Caco-2 (cell line): ENCODE data around the gene TEX264. TPM values are rescaled to one million over a fixed set of nuclear protein-coding genes. Genes with fewer than 3 reads are reported as not detected.
A peak's percentile ranks its signal among the peaks of the same experiment; 100 is the strongest.

ENCODE experiments used
- BruUV-seq: library from RNA; stranded (reverse); fragments of 400-500 nt; replicated peaks from 2 replicates; lab custom pipeline; 2021; lab: Mats Ljungman, UMichigan
- CTCF ChIA-PET: fragments of 300-600 bp; sonication (Branson Sonifier 250); formaldehyde crosslinking; loops from one replicate; lab custom pipeline; 2022; ENCODE audit warnings: antibody characterized with exemption; lab: Charles Lee
- POLR2A ChIA-PET: fragments of 300-600 bp; sonication (Branson Sonifier 250); formaldehyde crosslinking; loops from one replicate; lab custom pipeline; 2022; ENCODE audit warnings: antibody characterized with exemption; lab: Charles Lee
- DNase-seq, 2 experiments: peaks; one replicate each; pipeline versions ENCODE4 v3.0.0 to v3.0.0-alpha.2; 2020 to 2022
- H3K27me3 ChIP-seq: replicated peaks from 2 replicates; pipeline ENCODE4 v1.6.0; 2011; ENCODE audit warnings: low read length; ENCODE audit not compliant: control insufficient read depth, insufficient read depth
- H3K36me3 ChIP-seq: 2 replicates; pipeline ENCODE4 v1.5.1; 2011; ENCODE audit warnings: low read length; ENCODE audit not compliant: control insufficient read depth, insufficient read depth
- H3K4me1 ChIP-seq: fragments of 250-450 bp; sonication (Bioruptor Pico); 2 replicates; pipeline ENCODE4 v1.5.1; 2020; ENCODE audit warnings: mild to moderate bottlenecking
- H3K4me3 ChIP-seq: 2 replicates; pipeline ENCODE4 v1.5.1; 2011; ENCODE audit warnings: low read depth, mild to moderate bottlenecking, control low read depth, low read length
- H3K9me3 ChIP-seq: fragments of 250-450 bp; sonication (Bioruptor Pico); 2 replicates; pipeline ENCODE4 v1.5.1; 2020; ENCODE audit warnings: mild to moderate bottlenecking, moderate library complexity
- H3K27ac Mint-ChIP-seq: one replicate; pipeline ENCODE4 v1.8.0; 2022; ENCODE audit warnings: mixed read lengths; ENCODE audit not compliant: unreplicated experiment
- H3K27me3 Mint-ChIP-seq: one replicate; pipeline ENCODE4 v1.8.0; 2022; ENCODE audit warnings: mixed read lengths; ENCODE audit not compliant: insufficient read depth, unreplicated experiment
- H3K36me3 Mint-ChIP-seq: one replicate; pipeline ENCODE4 v1.8.0; 2022; ENCODE audit warnings: mild to moderate bottlenecking, mixed read lengths; ENCODE audit not compliant: insufficient read depth, unreplicated experiment
- H3K4me1 Mint-ChIP-seq: one replicate; pipeline ENCODE4 v1.8.0; 2022; ENCODE audit warnings: low read depth, mixed read lengths; ENCODE audit not compliant: unreplicated experiment
- H3K4me3 Mint-ChIP-seq: one replicate; pipeline ENCODE4 v1.8.0; 2022; ENCODE audit warnings: mild to moderate bottlenecking, moderate library complexity, mixed read lengths; ENCODE audit not compliant: unreplicated experiment
- H3K9me3 Mint-ChIP-seq: one replicate; pipeline ENCODE4 v1.8.0; 2022; ENCODE audit warnings: mixed read lengths; ENCODE audit not compliant: unreplicated experiment
- intact Hi-C: fragments of 100-400 bp; cut with micrococcal nuclease; formaldehyde crosslinking; loops from one replicate; pipeline ENCODE4 v1.10.0; 2022; ENCODE audit not compliant: unreplicated experiment
- total RNA-seq: library from RNA; stranded (reverse); gene quantifications from 2 replicates; pipeline ENCODE4 v1.2.3, GENCODE V29; 2022
- TF ChIP-seq, protein P1 (sequence below), 2 experiments: fragments of 200-600 bp in 1 of 2; IDR thresholded peaks; 1 replicate in 1 of 2; 2 replicates in 1 of 2; pipeline versions ENCODE4 v1.5.1 to v1.8.0; 2011 to 2022; ENCODE audit warnings: antibody characterized with exemption in 1 of 2, control low read depth in 1 of 2, inconsistent platforms in 1 of 2, low read depth in 1 of 2, low read length in 1 of 2, mild to moderate bottlenecking in 1 of 2, moderate library complexity in 1 of 2; ENCODE audit not compliant: insufficient read depth in 1 of 2, severe bottlenecking in 1 of 2, unreplicated experiment in 1 of 2

Gene TEX264
- total RNA-seq, 1 experiment from 2014 or later: 37.9 TPM

GRCh38 chr3:51712511-51712931 lies 41.5 kb downstream of the TEX264 start:
- Histone ChIP-seq H3K9me3 (no peaks in the 10 kb centered on the region), H3K4me1 (no peaks in the 10 kb centered on the region), H3K4me3 (no peak overlapping the region), H3K27me3 (peaks cover 2% of the 10 kb centered on the region), H3K36me3 (no peaks in the 10 kb centered on the region)
- peaks cover 30% of the 10 kb centered on the region for H3K27me3 Mint-ChIP-seq
- no peak overlapping the region for H3K27ac Mint-ChIP-seq
- CTCF ChIA-PET: interaction anchor here (0.7 kb wide), 1 partner anchor 32 kb away, joined by 3 read pairs; no protein-coding TSS in a partner anchor
- no TSS peak for BruUV-seq
- TF ChIP-seq, protein P1, sequence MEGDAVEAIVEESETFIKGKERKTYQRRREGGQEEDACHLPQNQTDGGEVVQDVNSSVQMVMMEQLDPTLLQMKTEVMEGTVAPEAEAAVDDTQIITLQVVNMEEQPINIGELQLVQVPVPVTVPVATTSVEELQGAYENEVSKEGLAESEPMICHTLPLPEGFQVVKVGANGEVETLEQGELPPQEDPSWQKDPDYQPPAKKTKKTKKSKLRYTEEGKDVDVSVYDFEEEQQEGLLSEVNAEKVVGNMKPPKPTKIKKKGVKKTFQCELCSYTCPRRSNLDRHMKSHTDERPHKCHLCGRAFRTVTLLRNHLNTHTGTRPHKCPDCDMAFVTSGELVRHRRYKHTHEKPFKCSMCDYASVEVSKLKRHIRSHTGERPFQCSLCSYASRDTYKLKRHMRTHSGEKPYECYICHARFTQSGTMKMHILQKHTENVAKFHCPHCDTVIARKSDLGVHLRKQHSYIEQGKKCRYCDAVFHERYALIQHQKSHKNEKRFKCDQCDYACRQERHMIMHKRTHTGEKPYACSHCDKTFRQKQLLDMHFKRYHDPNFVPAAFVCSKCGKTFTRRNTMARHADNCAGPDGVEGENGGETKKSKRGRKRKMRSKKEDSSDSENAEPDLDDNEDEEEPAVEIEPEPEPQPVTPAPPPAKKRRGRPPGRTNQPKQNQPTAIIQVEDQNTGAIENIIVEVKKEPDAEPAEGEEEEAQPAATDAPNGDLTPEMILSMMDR (IDR thresholded peaks at IDR 0.05; ENCODE audit: insufficient read depth in 1 of 2, low read depth in 1 of 2, low read length in 1 of 2, severe bottlenecking in 1 of 2, unreplicated experiment in 1 of 2): no peak
- no peaks in the 10 kb centered on the region for H3K9me3 Mint-ChIP-seq
- peaks cover 5% of the 10 kb centered on the region for H3K36me3 Mint-ChIP-seq
- H3K4me3 Mint-ChIP-seq: no peak overlapping the region
- POLR2A ChIA-PET: interaction anchor here (0.5 kb wide), 1 partner anchor 214 kb away, joined by 3 read pairs; no protein-coding TSS in a partner anchor
- H3K4me1 Mint-ChIP-seq: peaks cover 3% of the 10 kb centered on the region
- intact Hi-C loops: no loop called here
- peak in 1 of 2 experiments; percentile 35 for DNase-seq

GRCh38 chr3:51712963-51713362 lies 41.9 kb downstream of the TEX264 start:
- H3K36me3 Mint-ChIP-seq: peaks cover under 1% of the 10 kb centered on the region
- BruUV-seq: no TSS peak
- no peak overlapping the region for H3K4me3 Mint-ChIP-seq
- Histone ChIP-seq H3K27me3 (peaks cover 2% of the 10 kb centered on the region), H3K9me3 (no peaks in the 10 kb centered on the region), H3K4me3 (no peak overlapping the region), H3K36me3 (no peaks in the 10 kb centered on the region), H3K4me1 (no peaks in the 10 kb centered on the region)
- TF ChIP-seq, protein P1 (IDR thresholded peaks at IDR 0.05; ENCODE audit: insufficient read depth in 1 of 2, low read depth in 1 of 2, low read length in 1 of 2, severe bottlenecking in 1 of 2, unreplicated experiment in 1 of 2): no peak
- CTCF ChIA-PET: interaction anchor here (0.7 kb wide), 1 partner anchor 32 kb away, joined by 3 read pairs; no protein-coding TSS in a partner anchor
- peaks cover 27% of the 10 kb centered on the region for H3K27me3 Mint-ChIP-seq
- H3K27ac Mint-ChIP-seq: no peak overlapping the region
- DNase-seq: no peak
- H3K4me1 Mint-ChIP-seq: no peaks in the 10 kb centered on the region
- POLR2A ChIA-PET: no interaction called here
- H3K9me3 Mint-ChIP-seq: no peaks in the 10 kb centered on the region
- intact Hi-C loops: no loop called here

- H3K9me3 ChIP-seq: no peaks in the 10 kb centered on the region
- intact Hi-C loops: no loop called here
- DNase-seq: no peak
- no peaks in the 10 kb centered on the region; the same call in 1 of the 2 replicates for H3K27me3 ChIP-seq
- no peak overlapping the region for H3K4me3 Mint-ChIP-seq
- BruUV-seq: no TSS peak
- no peak overlapping the region for H3K4me3 ChIP-seq
- no peak overlapping the region for H3K27ac Mint-ChIP-seq
- no peaks in the 10 kb centered on the region for H3K9me3 Mint-ChIP-seq
- TF ChIP-seq, protein P1 (IDR thresholded peaks at IDR 0.05; ENCODE audit: insufficient read depth in 1 of 2, low read depth in 1 of 2, low read length in 1 of 2, severe bottlenecking in 1 of 2, unreplicated experiment in 1 of 2): no peak
- H3K4me1 ChIP-seq: no peaks in the 10 kb centered on the region
- no peaks in the 10 kb centered on the region for H3K4me1 Mint-ChIP-seq
- no peaks in the 10 kb centered on the region for H3K36me3 Mint-ChIP-seq
- H3K27me3 Mint-ChIP-seq: peaks cover 23% of the 10 kb centered on the region
- POLR2A ChIA-PET: no interaction called here
- no peaks in the 10 kb centered on the region for H3K36me3 ChIP-seq
- CTCF ChIA-PET: no interaction called here
Observed at GRCh38 chr3:51715231-51715976, 44.4 kb downstream of the TEX264 start.
